Measurements from ENCODE around the gene DNAJB11.
A peak's percentile ranks its signal among the peaks of the same experiment; 100 is the strongest.

DNA sequence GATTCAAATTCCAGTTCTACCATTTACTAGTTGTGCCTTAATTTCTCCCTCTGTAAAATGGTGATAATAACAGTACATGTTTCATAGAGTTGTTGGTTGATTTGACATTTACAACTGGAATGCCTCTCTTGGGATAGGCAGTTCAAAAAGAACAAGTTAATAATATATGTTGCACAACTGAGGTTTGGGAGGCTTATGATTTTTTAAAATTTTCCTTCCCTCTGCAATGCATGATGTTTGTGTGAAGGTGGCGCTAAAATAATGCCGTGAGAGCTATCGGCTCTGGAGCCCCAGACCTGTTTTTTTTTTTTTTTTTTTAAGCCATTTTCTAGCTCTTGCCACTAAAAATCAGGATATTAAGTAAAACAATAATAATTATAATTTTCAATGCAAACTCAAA lies 18.6 kb downstream of the DNAJB11 start:
- TF ChIP-seq MAZ (IDR thresholded peaks at IDR 0.05; ENCODE audit: borderline replicate concordance, low read depth, low read length) = no peak
- TF ChIP-seq, protein P1, sequence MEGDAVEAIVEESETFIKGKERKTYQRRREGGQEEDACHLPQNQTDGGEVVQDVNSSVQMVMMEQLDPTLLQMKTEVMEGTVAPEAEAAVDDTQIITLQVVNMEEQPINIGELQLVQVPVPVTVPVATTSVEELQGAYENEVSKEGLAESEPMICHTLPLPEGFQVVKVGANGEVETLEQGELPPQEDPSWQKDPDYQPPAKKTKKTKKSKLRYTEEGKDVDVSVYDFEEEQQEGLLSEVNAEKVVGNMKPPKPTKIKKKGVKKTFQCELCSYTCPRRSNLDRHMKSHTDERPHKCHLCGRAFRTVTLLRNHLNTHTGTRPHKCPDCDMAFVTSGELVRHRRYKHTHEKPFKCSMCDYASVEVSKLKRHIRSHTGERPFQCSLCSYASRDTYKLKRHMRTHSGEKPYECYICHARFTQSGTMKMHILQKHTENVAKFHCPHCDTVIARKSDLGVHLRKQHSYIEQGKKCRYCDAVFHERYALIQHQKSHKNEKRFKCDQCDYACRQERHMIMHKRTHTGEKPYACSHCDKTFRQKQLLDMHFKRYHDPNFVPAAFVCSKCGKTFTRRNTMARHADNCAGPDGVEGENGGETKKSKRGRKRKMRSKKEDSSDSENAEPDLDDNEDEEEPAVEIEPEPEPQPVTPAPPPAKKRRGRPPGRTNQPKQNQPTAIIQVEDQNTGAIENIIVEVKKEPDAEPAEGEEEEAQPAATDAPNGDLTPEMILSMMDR (conservative IDR thresholded peaks at IDR 0.05; ENCODE audit: low read depth, low read length) = peak; percentile 26; the same call in 1 of the 2 replicates
- no peak for TF ChIP-seq POLR2A (IDR thresholded peaks at IDR 0.05; ENCODE audit: low read depth, low read length)

Data from IMR-90 (cell line).